ENCODE results near the gene RABL6. TPM values are rescaled to one million over a fixed set of nuclear protein-coding genes. Genes with fewer than 3 reads are reported as not detected.
A peak's percentile ranks its signal among the peaks of the same experiment; 100 is the strongest.

The RABL6 gene
- total RNA-seq, 2 experiments from 2014 or later: 46.4 to 48.5 TPM

DNA sequence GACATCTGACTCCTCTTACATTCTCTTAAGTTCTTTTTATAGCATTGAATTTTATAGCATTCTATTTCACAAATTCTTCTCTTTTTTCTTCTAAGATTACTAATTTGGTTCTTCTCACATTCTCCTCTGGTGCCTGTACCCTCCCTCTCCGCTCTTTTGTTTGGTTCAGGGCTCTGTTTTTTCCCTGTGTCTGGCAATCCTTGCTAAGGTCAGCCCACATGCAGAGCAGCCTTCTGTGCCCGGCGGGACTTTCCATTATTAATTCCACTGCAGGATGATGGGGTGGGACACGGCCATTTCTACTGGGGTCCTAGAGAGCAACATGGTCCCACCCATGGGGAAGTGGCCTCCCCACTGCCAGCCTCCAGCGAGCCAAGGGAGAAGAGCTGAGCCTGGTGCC lies 68.7 kb downstream of the RABL6 start:
- Mint-ChIP-seq H3K27me3 (no peaks in the 10 kb centered on the region), H3K27ac (no peak overlapping the region), H3K9me3 (no peaks in the 10 kb centered on the region), H3K36me3 (ENCODE audit: low read depth) (no peaks in the 10 kb centered on the region), H3K4me3 (no peak overlapping the region), H3K4me1 (ENCODE audit: low read depth) (peaks cover 3% of the 10 kb centered on the region)
- Histone ChIP-seq H3K9me3 (ENCODE audit: control insufficient read depth in 1 of 2, insufficient read depth in 1 of 2, low read length in 2 of 2) (peaks cover 0 to 12% of the 10 kb centered on the region in 2 experiments), H3K4me1 (ENCODE audit: insufficient read depth, low read length) (peaks cover 3% of the 10 kb centered on the region), H3K4me3 (ENCODE audit: low read length) (no peak overlapping the region), H3K27me3 (ENCODE audit: control insufficient read depth in 1 of 2, insufficient read depth in 2 of 2, low read length in 2 of 2) (no peaks in the 10 kb centered on the region), H3K36me3 (ENCODE audit: insufficient read depth, low read length) (no peaks in the 10 kb centered on the region), H3K27ac (ENCODE audit: low read depth in 1 of 2, low read length in 2 of 2) (no peak overlapping the region)
- ATAC-seq (ENCODE audit: poor library complexity) (no peak), DNase-seq (no peak)
- intact Hi-C loops (cut with DNase I, micrococcal nuclease): no loop called here
- CTCF ChIA-PET: no interaction called here
- POLR2A ChIA-PET: no interaction called here
- TF ChIP-seq, protein P1, sequence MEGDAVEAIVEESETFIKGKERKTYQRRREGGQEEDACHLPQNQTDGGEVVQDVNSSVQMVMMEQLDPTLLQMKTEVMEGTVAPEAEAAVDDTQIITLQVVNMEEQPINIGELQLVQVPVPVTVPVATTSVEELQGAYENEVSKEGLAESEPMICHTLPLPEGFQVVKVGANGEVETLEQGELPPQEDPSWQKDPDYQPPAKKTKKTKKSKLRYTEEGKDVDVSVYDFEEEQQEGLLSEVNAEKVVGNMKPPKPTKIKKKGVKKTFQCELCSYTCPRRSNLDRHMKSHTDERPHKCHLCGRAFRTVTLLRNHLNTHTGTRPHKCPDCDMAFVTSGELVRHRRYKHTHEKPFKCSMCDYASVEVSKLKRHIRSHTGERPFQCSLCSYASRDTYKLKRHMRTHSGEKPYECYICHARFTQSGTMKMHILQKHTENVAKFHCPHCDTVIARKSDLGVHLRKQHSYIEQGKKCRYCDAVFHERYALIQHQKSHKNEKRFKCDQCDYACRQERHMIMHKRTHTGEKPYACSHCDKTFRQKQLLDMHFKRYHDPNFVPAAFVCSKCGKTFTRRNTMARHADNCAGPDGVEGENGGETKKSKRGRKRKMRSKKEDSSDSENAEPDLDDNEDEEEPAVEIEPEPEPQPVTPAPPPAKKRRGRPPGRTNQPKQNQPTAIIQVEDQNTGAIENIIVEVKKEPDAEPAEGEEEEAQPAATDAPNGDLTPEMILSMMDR (IDR thresholded peaks at IDR 0.05): no peak

DNA sequence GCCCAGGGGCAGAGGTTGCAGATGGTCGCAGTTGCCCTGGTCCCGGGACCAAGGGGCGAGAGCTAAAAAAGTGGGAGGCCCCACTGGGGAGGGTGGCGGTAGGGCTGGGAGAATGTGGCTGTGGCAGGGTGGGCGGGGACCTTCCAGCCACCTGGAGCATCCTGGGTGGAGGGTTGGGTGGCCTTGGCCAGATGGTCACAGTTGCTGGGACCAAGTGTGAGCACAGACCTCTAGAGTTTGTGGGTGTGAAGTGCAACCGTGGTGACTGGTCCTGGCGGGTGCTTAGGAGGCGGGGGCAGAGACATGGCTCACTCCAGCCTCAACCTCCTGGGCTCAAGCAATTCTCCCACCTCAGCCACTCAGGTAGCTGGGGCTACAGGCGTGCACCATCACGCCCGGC lies 72.9 kb downstream of the RABL6 start:
- Mint-ChIP-seq H3K27me3 (no peaks in the 10 kb centered on the region), H3K27ac (no peak overlapping the region), H3K4me1 (ENCODE audit: low read depth) (peaks cover 18% of the 10 kb centered on the region), H3K36me3 (ENCODE audit: low read depth) (no peaks in the 10 kb centered on the region), H3K9me3 (no peaks in the 10 kb centered on the region), H3K4me3 (no peak overlapping the region)
- Histone ChIP-seq H3K27me3 (ENCODE audit: control insufficient read depth in 1 of 2, insufficient read depth in 2 of 2, low read length in 2 of 2) (no peaks in the 10 kb centered on the region), H3K27ac (ENCODE audit: low read depth in 1 of 2, low read length in 2 of 2) (no peak overlapping the region), H3K9me3 (ENCODE audit: control insufficient read depth in 1 of 2, insufficient read depth in 1 of 2, low read length in 2 of 2) (no peaks in the 10 kb centered on the region), H3K4me1 (ENCODE audit: insufficient read depth, low read length) (peaks cover 41% of the 10 kb centered on the region), H3K4me3 (ENCODE audit: low read length) (no peak overlapping the region), H3K36me3 (ENCODE audit: insufficient read depth, low read length) (no peaks in the 10 kb centered on the region)
- ChIA-PET POLR2A (interaction anchor here (1.8 kb wide), 1 partner anchor 36 kb away, joined by 4 read pairs; no protein-coding TSS in a partner anchor), CTCF (interaction anchor here (1.8 to 3.4 kb wide), 2 partner anchors 38 to 155 kb away, joined by 4 to 18 read pairs; partner anchors contain the start of gene AJM1)
- intact Hi-C loops (cut with DNase I, micrococcal nuclease): loop anchor here in 1 of 2 experiments (1.0 kb wide), 1 partner anchor 33 kb away; no protein-coding TSS in a partner anchor
- TF ChIP-seq, protein P1 (IDR thresholded peaks at IDR 0.05): no peak
- ATAC-seq (ENCODE audit: poor library complexity): no peak
- DNase-seq: peak in 1 of 14 experiments; percentile 30

DNA sequence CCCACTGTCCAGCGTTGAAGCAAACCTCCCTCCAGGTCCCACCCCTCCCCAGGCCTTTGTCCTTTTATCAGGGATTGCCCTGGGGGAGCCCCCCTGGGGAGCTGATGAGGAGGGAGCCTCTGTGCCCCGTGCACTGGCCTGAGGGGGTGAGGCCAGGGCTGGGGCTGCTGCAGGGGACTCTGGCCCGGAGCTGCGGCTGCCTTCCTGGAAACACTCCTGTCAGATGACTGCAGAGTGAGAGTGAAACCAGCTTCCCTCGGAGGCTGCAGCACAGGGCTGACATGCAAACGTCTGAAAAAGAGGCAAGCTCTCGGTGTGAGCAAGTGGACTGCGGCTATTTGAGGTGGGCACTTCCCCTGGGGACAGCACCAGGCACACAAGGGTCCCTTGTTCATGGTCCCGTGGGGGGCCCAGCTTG lies 74.0 kb downstream of the RABL6 start:
- Histone ChIP-seq H3K27me3 (ENCODE audit: control insufficient read depth in 1 of 2, insufficient read depth in 2 of 2, low read length in 2 of 2) (no peaks in the 10 kb centered on the region), H3K27ac (ENCODE audit: low read depth in 1 of 2, low read length in 2 of 2) (peak overlapping the region; percentile 68 to 77), H3K4me3 (ENCODE audit: low read length) (peak overlapping the region; percentile 54), H3K36me3 (ENCODE audit: insufficient read depth, low read length) (no peaks in the 10 kb centered on the region), H3K9me3 (ENCODE audit: control insufficient read depth in 1 of 2, insufficient read depth in 1 of 2, low read length in 2 of 2) (no peaks in the 10 kb centered on the region), H3K4me1 (ENCODE audit: insufficient read depth, low read length) (peaks cover 43% of the 10 kb centered on the region)
- ChIA-PET POLR2A (interaction anchor here (0.8 to 2.6 kb wide), 12 partner anchors 9 to 358 kb away, joined by 3 to 15 read pairs (median 3); partner anchors contain the start of genes EDF1, MAN1B1 and PAXX), CTCF (interaction anchor here (0.9 to 3.4 kb wide), 8 partner anchors 9 to 165 kb away, joined by 3 to 18 read pairs (median 4); partner anchors contain the start of genes AJM1 and FBXW5)
- DNase-seq: peak in 10 of 14 experiments; percentile 13 to 67 (median 46)
- H3K9me3 Mint-ChIP-seq: no peaks in the 10 kb centered on the region
- no peaks in the 10 kb centered on the region for H3K27me3 Mint-ChIP-seq
- H3K36me3 Mint-ChIP-seq (ENCODE audit: low read depth): no peaks in the 10 kb centered on the region
- TF ChIP-seq, protein P1 (IDR thresholded peaks at IDR 0.05): no peak
- peak overlapping the region; percentile 83 for H3K4me3 Mint-ChIP-seq
- no peak for ATAC-seq (ENCODE audit: poor library complexity)
- H3K4me1 Mint-ChIP-seq (ENCODE audit: low read depth): peaks cover 18% of the 10 kb centered on the region
- intact Hi-C loops (cut with DNase I, micrococcal nuclease): loop anchor here in 1 of 2 experiments (1.0 to 2.0 kb wide), 2 partner anchors 34 to 39 kb away; partner anchors contain the start of gene AJM1
- peak overlapping the region; percentile 93 for H3K27ac Mint-ChIP-seq

All from CD4-positive, alpha-beta T cell (primary cell).